ENCODE data around the gene STK31.

- no peak for TF ChIP-seq CTCF (IDR thresholded peaks at IDR 0.05; ENCODE audit: low read depth, low read length, missing input control)
- TF ChIP-seq EGR1 (IDR thresholded peaks at IDR 0.05; ENCODE audit: low read depth in 2 of 2) = no peak
- no peak for TF ChIP-seq SP1 (IDR thresholded peaks at IDR 0.05)
- TF ChIP-seq TAF1 (conservative IDR thresholded peaks at IDR 0.05) = no peak
- no peak for TF ChIP-seq HNF4G (IDR thresholded peaks at IDR 0.05)
- no peak for TF ChIP-seq RXRA (IDR thresholded peaks at IDR 0.05)
- no peak for TF ChIP-seq FOXA1 (IDR thresholded peaks at IDR 0.05)
- no peak for TF ChIP-seq JUND (IDR thresholded peaks at IDR 0.05)
- TF ChIP-seq RAD21 (IDR thresholded peaks at IDR 0.05) = no peak
- TF ChIP-seq REST (IDR thresholded peaks at IDR 0.05) = no peak
- TF ChIP-seq MAX (IDR thresholded peaks at IDR 0.05) = no peak
- TF ChIP-seq ATF3 (IDR thresholded peaks at IDR 0.05) = no peak
- no peak for TF ChIP-seq YY1 (IDR thresholded peaks at IDR 0.05)
Observed at GRCh38 chr7:23765943-23766342, 55.9 kb downstream of the STK31 start.
